OCI-LY3 (cell line): ENCODE measurements around the gene JOSD1.

Experiments used
- EZH2phosphoT487 ChIP-seq: fragments of 200-600 bp; shearing (Covaris generic); IDR thresholded peaks from 2 replicates; pipeline ENCODE4 v1.6.1; 2018; ENCODE audit warnings: antibody characterized with exemption, mixed run types, low read depth
- TF ChIP-seq, protein P1 (sequence below): fragments of 200-600, 300-600 bp; sonication (generic); IDR thresholded peaks from 2 replicates; pipeline ENCODE4 v1.5.1; 2014; ENCODE audit warnings: antibody characterized with exemption, low read length, low read depth

DNA sequence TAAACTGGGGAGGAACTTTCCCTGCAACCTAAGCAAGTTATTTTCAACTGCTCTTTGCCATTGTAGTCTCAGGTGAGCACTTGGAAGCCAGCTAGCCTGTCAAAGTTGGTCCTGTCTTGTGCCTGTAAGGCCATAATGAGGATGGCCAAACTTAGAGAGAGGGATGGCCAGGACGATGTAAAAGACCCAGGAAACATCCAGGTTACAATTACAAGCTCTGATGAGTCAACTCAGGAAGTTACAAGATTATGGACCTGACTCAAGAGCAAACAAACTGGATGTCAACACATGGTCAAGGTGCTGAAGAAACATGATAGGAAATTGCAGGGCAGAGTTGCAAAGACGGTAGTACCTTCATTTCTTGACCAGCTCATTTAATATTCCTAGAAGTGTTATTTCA lies 6.6 kb upstream of the JOSD1 start:
- TF ChIP-seq, protein P1, sequence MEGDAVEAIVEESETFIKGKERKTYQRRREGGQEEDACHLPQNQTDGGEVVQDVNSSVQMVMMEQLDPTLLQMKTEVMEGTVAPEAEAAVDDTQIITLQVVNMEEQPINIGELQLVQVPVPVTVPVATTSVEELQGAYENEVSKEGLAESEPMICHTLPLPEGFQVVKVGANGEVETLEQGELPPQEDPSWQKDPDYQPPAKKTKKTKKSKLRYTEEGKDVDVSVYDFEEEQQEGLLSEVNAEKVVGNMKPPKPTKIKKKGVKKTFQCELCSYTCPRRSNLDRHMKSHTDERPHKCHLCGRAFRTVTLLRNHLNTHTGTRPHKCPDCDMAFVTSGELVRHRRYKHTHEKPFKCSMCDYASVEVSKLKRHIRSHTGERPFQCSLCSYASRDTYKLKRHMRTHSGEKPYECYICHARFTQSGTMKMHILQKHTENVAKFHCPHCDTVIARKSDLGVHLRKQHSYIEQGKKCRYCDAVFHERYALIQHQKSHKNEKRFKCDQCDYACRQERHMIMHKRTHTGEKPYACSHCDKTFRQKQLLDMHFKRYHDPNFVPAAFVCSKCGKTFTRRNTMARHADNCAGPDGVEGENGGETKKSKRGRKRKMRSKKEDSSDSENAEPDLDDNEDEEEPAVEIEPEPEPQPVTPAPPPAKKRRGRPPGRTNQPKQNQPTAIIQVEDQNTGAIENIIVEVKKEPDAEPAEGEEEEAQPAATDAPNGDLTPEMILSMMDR: no peak
- TF ChIP-seq EZH2phosphoT487: no peak
